Hematopoietic multipotent progenitor cell treated with erythropoietin and hydrocortisone succinate and interleukin-3 and kit ligand, for 6 days (in vitro differentiated cells): Measurements from ENCODE around the gene HMGXB4.

Experiments
- DNase-seq: peaks from one replicate; pipeline ENCODE4 v3.0.0-alpha.2; 2015

HMGXB4 gene

GRCh38 chr22:35311551-35311999 lies 54.3 kb downstream of the HMGXB4 start:
- DNase-seq: no peak

GRCh38 chr22:35312198-35313059 lies 55.1 kb downstream of the HMGXB4 start:
- DNase-seq: no peak

GRCh38 chr22:35313311-35314121 lies 56.2 kb downstream of the HMGXB4 start:
- DNase-seq: peak; percentile 28

- no peak for DNase-seq
Observed at GRCh38 chr22:35314161-35314942, 57.1 kb downstream of the HMGXB4 start.

GRCh38 chr22:35315141-35315854 lies 58.0 kb downstream of the HMGXB4 start:
- DNase-seq: no peak

- peak; percentile 68 for DNase-seq
Observed at GRCh38 chr22:35315855-35316745, 58.8 kb downstream of the HMGXB4 start.

GRCh38 chr22:35316751-35317150 lies 59.5 kb downstream of the HMGXB4 start:
- no peak for DNase-seq

GRCh38 chr22:35317680-35318290 lies 60.5 kb downstream of the HMGXB4 start:
- no peak for DNase-seq

GRCh38 chr22:35318346-35319215 lies 61.3 kb downstream of the HMGXB4 start:
- DNase-seq: no peak

GRCh38 chr22:35319244-35319985 lies 62.1 kb downstream of the HMGXB4 start:
- no peak for DNase-seq

GRCh38 chr22:35322126-35322525 lies 64.8 kb downstream of the HMGXB4 start:
- no peak for DNase-seq

GRCh38 chr22:35322893-35323292 lies 65.6 kb downstream of the HMGXB4 start:
- no peak for DNase-seq

GRCh38 chr22:35323305-35323704 lies 66.0 kb downstream of the HMGXB4 start:
- no peak for DNase-seq

GRCh38 chr22:35324067-35324466 lies 66.8 kb downstream of the HMGXB4 start:
- no peak for DNase-seq

- DNase-seq: no peak
Observed at GRCh38 chr22:35324762-35325161, 67.5 kb downstream of the HMGXB4 start.

- no peak for DNase-seq
Observed at GRCh38 chr22:35325209-35325608, 67.9 kb downstream of the HMGXB4 start.

GRCh38 chr22:35326854-35327562 lies 69.7 kb downstream of the HMGXB4 start:
- DNase-seq: no peak
